Stimulated activated naive CD4-positive, alpha-beta T cell (primary cell): ENCODE results near the gene PARP8.

Experiments
- DNase-seq, 6 experiments: peaks; one replicate each; lab custom pipeline; 2025; lab: John Stamatoyannopoulos, UW

The PARP8 gene

GRCh38 chr5:50726475-50727148 lies 60.2 kb downstream of the PARP8 start:
- no peak for DNase-seq

GRCh38 chr5:50727149-50727496 lies 60.7 kb downstream of the PARP8 start:
- DNase-seq: no peak

- DNase-seq: no peak
Observed at GRCh38 chr5:50727845-50728244, 61.4 kb downstream of the PARP8 start.

GRCh38 chr5:50730336-50730735 lies 63.9 kb downstream of the PARP8 start:
- no peak for DNase-seq

GRCh38 chr5:50730841-50731240 lies 64.4 kb downstream of the PARP8 start:
- DNase-seq: no peak

- DNase-seq: no peak
Observed at GRCh38 chr5:50733741-50734140, 67.3 kb downstream of the PARP8 start.

GRCh38 chr5:50738864-50739263 lies 72.4 kb downstream of the PARP8 start:
- DNase-seq: no peak

- DNase-seq: no peak
Observed at GRCh38 chr5:50740832-50741231, 74.4 kb downstream of the PARP8 start.

- DNase-seq: peak in 2 of 6 experiments; percentile 26 to 40
Observed at GRCh38 chr5:50744776-50745175, 78.3 kb downstream of the PARP8 start.

GRCh38 chr5:50745221-50745910 lies 78.9 kb downstream of the PARP8 start:
- no peak for DNase-seq

- DNase-seq: no peak
Observed at GRCh38 chr5:50749181-50749580, 82.7 kb downstream of the PARP8 start.

- DNase-seq: peak in 2 of 6 experiments; percentile 26 to 39
Observed at GRCh38 chr5:50749873-50750272, 83.4 kb downstream of the PARP8 start.

- DNase-seq: peak in 5 of 6 experiments; percentile 10 to 77 (median 50)
Observed at GRCh38 chr5:50751064-50751657, 84.7 kb downstream of the PARP8 start.

- no peak for DNase-seq
Observed at GRCh38 chr5:50752800-50753199, 86.4 kb downstream of the PARP8 start.

- no peak for DNase-seq
Observed at GRCh38 chr5:50759526-50760270, 93.3 kb downstream of the PARP8 start.

GRCh38 chr5:50763351-50763750 lies 96.9 kb downstream of the PARP8 start:
- no peak for DNase-seq

GRCh38 chr5:50763846-50764245 lies 97.4 kb downstream of the PARP8 start:
- DNase-seq: no peak

- no peak for DNase-seq
Observed at GRCh38 chr5:50766042-50766441, 99.6 kb downstream of the PARP8 start.

- no peak for DNase-seq
Observed at GRCh38 chr5:50766462-50766861, 100.0 kb downstream of the PARP8 start.

GRCh38 chr5:50766967-50767366 lies 100.5 kb downstream of the PARP8 start:
- DNase-seq: no peak

GRCh38 chr5:50767588-50767987 lies 101.2 kb downstream of the PARP8 start:
- DNase-seq: no peak

GRCh38 chr5:50768634-50769033 lies 102.2 kb downstream of the PARP8 start:
- DNase-seq: no peak

GRCh38 chr5:50770441-50770840 lies 104.0 kb downstream of the PARP8 start:
- no peak for DNase-seq
